CD4-positive, alpha-beta T cell treated with Interleukin-15 for 4 hours (primary cell): Measurements from ENCODE around the gene PGAM4.
"Not testable (repeated sequence)": the region's sequence is repeated elsewhere in the genome, so short reads cannot be mapped to it uniquely, and the experiment has no call there.

Experiments
- DNase-seq: peaks from one replicate; pipeline ENCODE4 v3.0.0-alpha.2; 2020; ENCODE audit warnings: low spot score

The PGAM4 gene

GRCh38 chrX:77969538-77969937 is at the start of gene PGAM4:
TSS of gene PGAM4 (minus strand) at chrX:77969638. CDS start at chrX:77969638, 0 bp downstream.
- no peak for DNase-seq

GRCh38 chrX:78011846-78012245 is 42.4 kb upstream of the PGAM4 start:
- DNase-seq, result no peak

DNA sequence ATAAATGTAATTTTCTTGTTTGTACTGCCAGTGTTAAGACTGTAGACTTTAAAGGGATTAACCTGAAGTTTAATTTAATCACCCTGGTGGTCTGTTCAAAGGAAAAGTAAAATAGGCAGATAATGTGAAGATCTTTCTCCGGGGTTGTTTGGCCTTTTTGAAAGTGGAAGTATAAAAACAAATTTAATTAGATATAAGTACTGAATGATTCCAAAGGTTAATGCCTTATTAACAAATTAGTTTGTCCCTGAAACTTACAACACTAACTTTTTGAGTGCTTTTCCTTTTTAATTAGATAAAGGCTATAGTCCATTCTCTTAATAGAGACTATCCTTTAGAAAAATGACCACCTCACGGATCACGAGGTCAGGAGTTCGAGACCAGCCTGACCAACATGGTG is 10.4 kb upstream of the PGAM4 start:
- no peak for DNase-seq

DNA sequence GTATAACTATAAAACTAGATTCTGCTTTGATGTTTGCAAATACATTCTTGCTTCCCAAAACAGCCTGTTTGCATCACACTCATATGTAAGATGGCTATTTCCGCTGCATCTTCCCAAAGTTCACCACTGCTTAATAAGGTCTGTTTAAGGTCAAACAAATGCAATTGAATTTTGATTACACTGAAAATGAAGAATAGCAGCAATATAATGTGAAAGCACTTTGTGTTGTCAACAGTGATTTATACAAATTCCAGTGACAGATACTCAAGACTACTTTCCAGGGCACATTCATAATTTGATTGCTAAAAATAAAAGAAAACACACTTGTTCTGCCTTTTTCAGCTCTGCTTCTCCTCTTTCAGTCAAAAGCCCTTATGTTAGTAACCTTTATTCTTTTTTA is 8.1 kb upstream of the PGAM4 start:
- DNase-seq, result no peak

DNA sequence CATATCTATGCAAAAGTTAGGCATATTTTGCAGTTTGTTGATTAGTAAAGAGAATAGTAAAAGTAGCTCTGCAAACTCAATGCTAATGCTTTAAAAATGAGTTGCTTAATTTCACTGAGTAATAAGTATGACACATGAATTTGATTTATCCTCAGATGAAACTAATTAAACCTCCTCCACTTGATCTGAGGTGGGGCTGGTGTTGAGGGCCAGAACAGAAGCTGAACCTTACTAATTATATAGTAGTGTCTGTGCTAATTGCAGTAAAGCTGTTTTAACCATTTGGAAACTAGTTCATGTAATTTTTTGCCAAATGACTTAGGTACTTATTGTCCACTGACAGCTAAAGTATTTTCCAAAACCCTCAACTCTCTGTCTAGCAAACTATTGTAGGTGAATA is 7.7 kb upstream of the PGAM4 start:
- no peak for DNase-seq

DNA sequence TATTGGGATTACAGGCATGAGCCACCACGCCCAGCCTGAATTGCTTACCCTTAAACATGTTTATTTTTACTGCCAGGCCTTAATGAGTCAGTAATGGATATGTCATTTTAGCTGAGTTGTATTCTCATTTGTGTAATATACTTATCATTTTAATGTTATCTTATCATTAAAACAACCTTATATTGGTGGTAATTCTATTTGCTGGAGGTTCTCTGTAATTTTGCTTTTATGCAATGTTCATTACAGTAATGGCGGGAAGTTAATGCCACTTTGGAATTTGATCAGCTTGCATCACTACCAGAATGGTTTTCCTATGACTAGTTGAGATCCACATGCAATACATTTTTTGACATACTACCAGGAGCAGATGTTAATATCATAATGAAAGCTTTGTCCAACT is 6.3 kb upstream of the PGAM4 start:
- DNase-seq, result no peak

- DNase-seq, result no peak
These were observed 1.8 kb downstream of the PGAM4 start for GRCh38 chrX:77967631-77968030.

GRCh38 chrX:77966361-77966760 is 3.1 kb downstream of the PGAM4 start:
- no peak for DNase-seq

- peak; percentile 1 for DNase-seq
These were observed 7.2 kb downstream of the PGAM4 start for GRCh38 chrX:77962068-77962902.

DNA sequence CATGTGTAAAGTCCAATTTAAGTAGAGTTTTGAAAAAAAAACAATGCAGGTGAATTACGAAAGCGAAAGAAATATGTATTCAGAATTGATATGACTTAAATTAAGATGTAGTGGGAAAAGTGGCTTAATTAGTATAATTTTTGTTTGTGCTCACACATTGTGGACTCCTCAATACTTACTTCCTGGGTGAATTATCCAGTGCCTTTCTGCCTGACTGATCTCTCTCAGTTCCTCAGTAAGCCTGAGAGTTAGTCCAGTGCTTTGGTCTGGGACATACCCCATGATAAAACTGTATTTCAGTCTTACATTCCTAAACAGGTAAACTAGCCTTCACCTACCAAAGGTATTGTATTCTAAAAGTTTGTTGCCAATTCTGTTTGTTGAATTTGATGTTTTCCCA is 8.4 kb downstream of the PGAM4 start:
- no peak for DNase-seq

DNA sequence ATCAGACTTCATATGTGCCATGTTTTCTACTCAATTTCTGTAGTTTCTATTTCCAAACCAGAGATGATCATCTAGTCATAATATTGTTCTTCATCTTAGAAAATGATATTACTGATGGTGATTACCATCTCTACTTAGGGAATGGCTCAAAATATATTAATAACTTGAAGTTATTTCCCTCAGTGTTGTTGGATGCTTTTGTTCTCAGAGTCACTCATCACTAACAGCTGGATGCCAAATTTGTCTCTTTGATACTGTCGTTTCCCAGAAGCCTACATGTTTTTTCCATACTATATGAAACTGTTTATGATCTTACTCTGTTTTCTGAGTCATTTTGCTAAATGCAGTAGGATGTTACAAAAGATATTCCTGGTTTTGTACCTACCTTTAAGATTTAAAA is 8.9 kb downstream of the PGAM4 start:
- no peak for DNase-seq

DNA sequence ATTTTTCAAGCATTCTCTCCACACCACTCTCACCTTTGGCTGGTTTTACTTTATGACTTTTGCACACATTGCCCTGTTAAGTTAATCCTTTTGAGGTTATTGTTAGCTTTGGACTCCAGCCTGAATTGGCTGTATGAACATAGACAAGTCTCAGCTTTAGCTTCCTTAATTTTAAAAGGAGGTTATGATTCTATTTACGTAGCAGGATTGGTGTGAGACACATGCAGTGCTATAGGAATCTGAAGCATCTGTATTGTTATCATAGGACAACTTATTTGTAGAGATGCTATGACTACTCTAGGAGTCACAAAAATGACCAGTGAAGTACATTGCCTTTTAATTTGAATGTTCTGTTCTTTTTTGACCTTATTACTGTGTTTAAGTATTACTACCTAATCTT is 15.7 kb downstream of the PGAM4 start:
- DNase-seq, result no peak

DNA sequence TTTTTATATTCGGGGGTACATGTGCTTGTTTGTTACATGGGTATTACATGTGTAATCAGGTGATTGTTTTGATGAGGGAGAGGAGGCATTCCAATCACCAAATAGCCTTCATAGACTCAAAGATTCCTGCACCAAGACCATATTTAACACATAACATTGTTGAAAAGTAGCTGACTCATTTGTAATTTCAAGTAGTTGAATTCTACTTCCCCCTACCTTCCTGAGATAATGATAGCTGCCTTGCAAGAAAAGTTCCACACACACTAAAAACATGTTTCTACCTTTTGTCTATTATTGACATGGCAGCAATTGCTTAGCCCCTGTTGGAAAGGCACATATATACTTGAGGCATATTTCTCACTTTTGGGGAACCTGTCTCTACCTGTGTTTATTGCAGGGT is 16.1 kb downstream of the PGAM4 start:
- DNase-seq, result no peak

- DNase-seq, result no peak
These were observed 17.3 kb downstream of the PGAM4 start for GRCh38 chrX:77952173-77952572.

DNA sequence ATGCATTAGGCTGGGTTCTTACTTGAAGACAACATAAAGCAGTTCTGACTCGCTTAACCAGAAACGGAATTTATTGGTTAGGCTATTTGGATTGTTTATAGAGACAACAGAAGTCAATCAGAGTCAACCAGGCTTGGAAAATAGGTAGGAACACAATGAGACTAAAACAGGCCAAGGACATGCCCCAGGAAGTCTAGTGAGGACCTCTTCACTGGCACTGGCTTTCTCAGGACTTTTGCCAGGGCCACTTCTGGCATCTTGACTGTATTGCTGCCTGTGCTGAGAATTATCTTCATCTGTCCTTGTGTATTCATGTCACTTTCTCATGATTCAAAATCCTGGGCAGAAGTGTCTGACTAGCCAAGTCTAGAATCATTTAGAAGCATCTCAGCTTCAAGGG is 19.6 kb downstream of the PGAM4 start:
- DNase-seq, result no peak

GRCh38 chrX:77946571-77946970 is 22.9 kb downstream of the PGAM4 start:
- no peak for DNase-seq

- DNase-seq, result no peak
These were observed 23.4 kb downstream of the PGAM4 start for GRCh38 chrX:77945910-77946545.

- DNase-seq, result not testable (repeated sequence)
These were observed 24.4 kb downstream of the PGAM4 start for GRCh38 chrX:77945031-77945430.

DNA sequence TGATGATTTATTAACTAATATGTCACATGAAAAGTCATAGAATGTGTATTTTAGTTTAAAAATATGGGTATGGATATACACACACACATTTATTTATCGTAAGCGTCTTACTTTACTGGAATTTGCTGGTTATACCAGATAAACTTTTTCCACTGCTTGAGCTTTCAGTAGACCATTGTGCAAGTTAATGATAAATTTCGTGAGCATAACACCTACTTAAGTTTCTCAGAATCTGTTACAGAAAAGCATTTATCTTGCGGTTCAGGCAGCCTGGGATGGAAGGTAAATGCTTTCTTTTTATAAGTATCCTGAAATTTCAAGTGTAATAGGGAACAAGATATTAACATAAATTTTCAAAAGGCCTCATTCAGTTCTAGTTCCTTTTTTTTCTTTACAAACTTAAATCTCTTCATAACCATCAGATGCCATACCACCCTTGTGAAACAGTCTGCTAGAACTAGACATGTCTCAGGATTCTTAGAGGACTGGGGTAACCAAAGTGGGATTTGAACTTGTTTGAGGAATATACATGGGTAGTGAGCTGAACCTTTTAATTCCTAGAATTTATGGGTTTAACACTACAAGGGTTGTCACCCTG is 31.3 kb downstream of the PGAM4 start:
- DNase-seq, result no peak

GRCh38 chrX:77937291-77937690 is 32.1 kb downstream of the PGAM4 start:
- no peak for DNase-seq

- DNase-seq, result no peak
These were observed 33.1 kb downstream of the PGAM4 start for GRCh38 chrX:77936299-77936698.

GRCh38 chrX:77935886-77936285 is 33.6 kb downstream of the PGAM4 start:
- DNase-seq, result no peak

- DNase-seq, result no peak
These were observed 38.9 kb downstream of the PGAM4 start for GRCh38 chrX:77930581-77930980.
